BLaER1 treated with 17β-estradiol and CSF1 and Interleukin-3, amounts not matched to agents 10 nM and 100 nM (cell line): ENCODE measurements around the gene MGAT4C.
"Not testable (repeated sequence)": the region's sequence is repeated elsewhere in the genome, so short reads cannot be mapped to it uniquely, and the experiment has no call there.

ENCODE experiments used
- H3K27ac ChIP-seq, 11 experiments: shearing (Covaris generic); formaldehyde crosslinking; 2 replicates each; pipeline ENCODE4 v1.8.1; 2022
- H3K27me3 ChIP-seq, 11 experiments: shearing (Covaris generic); formaldehyde crosslinking; 2 replicates each; pipeline ENCODE4 v1.8.1; 2022
- H3K36me3 ChIP-seq, 11 experiments: shearing (Covaris generic); formaldehyde crosslinking; 2 replicates each; pipeline ENCODE4 v1.8.1; 2022
- H3K4me1 ChIP-seq, 10 experiments: shearing (Covaris generic); formaldehyde crosslinking; 2 replicates each; pipeline ENCODE4 v1.8.1; 2022
- H3K4me2 ChIP-seq, 11 experiments: shearing (Covaris generic); formaldehyde crosslinking; 2 replicates each; pipeline ENCODE4 v1.8.1; 2022
- H3K4me3 ChIP-seq, 10 experiments: shearing (Covaris generic); formaldehyde crosslinking; 2 replicates each; pipeline ENCODE4 v1.8.1; 2022
- H3K9ac ChIP-seq, 11 experiments: shearing (Covaris generic); formaldehyde crosslinking; 2 replicates each; pipeline ENCODE4 v1.8.1; 2022
- H3K9me3 ChIP-seq, 11 experiments: shearing (Covaris generic); formaldehyde crosslinking; replicated peaks in 1 of 11; 2 replicates each; pipeline ENCODE4 v1.8.1; 2022
- H4K20me1 ChIP-seq, 11 experiments: shearing (Covaris generic); formaldehyde crosslinking; 2 replicates each; pipeline ENCODE4 v1.8.1; 2022
- Cebpa-rat ChIP-seq, 11 experiments: shearing (Covaris generic); IDR thresholded peaks; 2 replicates each; pipeline ENCODE4 v1.8.1; 2022

The MGAT4C gene

GRCh38 chr12:86122846-86123468 lies 133.2 kb downstream of the MGAT4C start:
- Histone ChIP-seq H3K27me3 (no peaks in the 10 kb centered on the region), H3K9me3 (no peaks in the 10 kb centered on the region), H3K4me3 (no peak overlapping the region), H3K4me1 (no peaks in the 10 kb centered on the region), H3K4me2 (no peak overlapping the region), H3K27ac (no peak overlapping the region), H4K20me1 (no peaks in the 10 kb centered on the region), H3K36me3 (no peaks in the 10 kb centered on the region), H3K9ac (no peak overlapping the region)
- TF ChIP-seq Cebpa-rat (IDR thresholded peaks at IDR 0.05) = no peak

DNA sequence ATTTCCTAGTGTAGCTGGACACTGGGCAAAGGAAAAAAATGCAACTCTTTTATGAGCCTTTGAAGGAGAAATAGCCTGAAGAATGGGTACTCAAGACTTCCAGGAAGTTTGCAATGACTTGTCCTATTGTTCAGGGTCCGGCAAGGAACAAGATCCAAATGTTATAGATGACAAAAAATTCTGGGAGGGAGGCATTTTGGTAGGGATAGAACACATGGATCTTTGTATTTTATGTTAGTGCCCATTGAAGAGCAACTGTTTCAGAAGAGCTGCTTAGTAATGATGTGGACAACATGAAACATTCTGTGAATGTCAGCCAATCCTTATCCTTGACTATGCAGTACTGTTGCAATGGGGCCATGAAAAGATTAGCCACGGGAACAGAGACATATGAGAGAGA lies 138.0 kb downstream of the MGAT4C start:
- Histone ChIP-seq H4K20me1 (no peaks in the 10 kb centered on the region), H3K4me1 (no peaks in the 10 kb centered on the region), H3K27ac (no peak overlapping the region), H3K4me3 (no peak overlapping the region), H3K9me3 (no peaks in the 10 kb centered on the region), H3K4me2 (no peak overlapping the region), H3K27me3 (no peaks in the 10 kb centered on the region), H3K9ac (no peak overlapping the region), H3K36me3 (no peaks in the 10 kb centered on the region)
- TF ChIP-seq Cebpa-rat (IDR thresholded peaks at IDR 0.05) = no peak

- Histone ChIP-seq H3K4me3 (no peak overlapping the region), H3K27me3 (no peaks in the 10 kb centered on the region), H3K4me1 (no peaks in the 10 kb centered on the region), H4K20me1 (no peaks in the 10 kb centered on the region), H3K36me3 (no peaks in the 10 kb centered on the region), H3K4me2 (no peak overlapping the region), H3K27ac (no peak overlapping the region), H3K9me3 (no peaks in the 10 kb centered on the region), H3K9ac (no peak overlapping the region)
- TF ChIP-seq Cebpa-rat (IDR thresholded peaks at IDR 0.05) = no peak
Measured at GRCh38 chr12:86117711-86118110, 138.5 kb downstream of the MGAT4C start.

DNA sequence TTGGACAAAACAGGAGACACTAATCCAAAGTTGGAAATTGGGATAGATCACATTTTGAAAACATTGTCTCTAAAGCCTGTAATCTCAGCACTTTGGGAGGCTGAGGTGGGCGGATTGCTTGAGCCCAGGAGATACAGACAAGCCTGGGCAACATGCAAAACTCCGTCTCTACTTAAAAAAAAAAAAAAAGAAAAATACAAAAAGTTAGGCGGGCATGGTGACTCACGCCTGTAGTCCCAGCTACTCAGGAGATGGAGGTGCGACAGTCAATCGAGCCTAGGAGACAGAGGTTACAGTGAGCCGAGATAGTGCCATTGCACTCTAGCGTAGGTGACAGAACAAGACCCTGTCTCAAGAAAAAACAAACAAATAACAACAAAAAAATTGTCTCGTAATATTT lies 152.1 kb downstream of the MGAT4C start:
- TF ChIP-seq Cebpa-rat (IDR thresholded peaks at IDR 0.05) = no peak

DNA sequence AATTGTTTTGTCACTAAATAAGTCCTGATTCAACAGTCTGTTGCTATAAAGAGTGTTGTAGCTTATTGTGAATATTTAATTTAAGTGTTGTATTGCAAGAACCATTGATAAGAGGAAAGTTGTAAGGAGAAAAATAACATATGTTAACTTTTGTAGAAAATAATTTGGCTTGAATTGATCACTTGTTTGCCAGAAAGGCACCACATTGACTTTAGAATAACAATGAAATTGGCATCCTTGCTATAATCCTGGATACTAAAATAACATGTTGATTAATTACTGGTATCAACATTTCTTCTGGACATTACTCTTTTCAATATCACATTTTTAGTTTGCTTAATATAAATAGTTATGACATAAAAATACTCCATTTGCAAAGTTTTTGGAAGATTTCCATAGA lies 159.0 kb downstream of the MGAT4C start:
- Histone ChIP-seq H3K4me2 (no peak overlapping the region), H3K27me3 (no peaks in the 10 kb centered on the region), H3K4me1 (no peaks in the 10 kb centered on the region), H4K20me1 (no peaks in the 10 kb centered on the region), H3K27ac (no peak overlapping the region), H3K4me3 (no peak overlapping the region), H3K9me3 (no peaks in the 10 kb centered on the region), H3K36me3 (no peaks in the 10 kb centered on the region), H3K9ac (no peak overlapping the region)
- no peak for TF ChIP-seq Cebpa-rat (IDR thresholded peaks at IDR 0.05)

More for the DNA sequence above, 152.1 kb downstream of the MGAT4C start:
- Histone ChIP-seq H4K20me1 (no peaks in the 10 kb centered on the region), H3K4me2 (no peak overlapping the region), H3K27ac (no peak overlapping the region), H3K9ac (no peak overlapping the region), H3K27me3 (no peaks in the 10 kb centered on the region), H3K36me3 (no peaks in the 10 kb centered on the region), H3K4me1 (no peaks in the 10 kb centered on the region), H3K4me3 (no peak overlapping the region), H3K9me3 (no peaks in the 10 kb centered on the region)

- no peak for TF ChIP-seq Cebpa-rat (IDR thresholded peaks at IDR 0.05)
- Histone ChIP-seq H3K27me3 (no peaks in the 10 kb centered on the region), H3K9me3 (no peaks in the 10 kb centered on the region), H4K20me1 (no peaks in the 10 kb centered on the region), H3K4me3 (no peak overlapping the region), H3K4me2 (no peak overlapping the region), H3K9ac (no peak overlapping the region), H3K4me1 (no peaks in the 10 kb centered on the region), H3K36me3 (no peaks in the 10 kb centered on the region), H3K27ac (no peak overlapping the region)
Measured at GRCh38 chr12:86091681-86092080, 164.5 kb downstream of the MGAT4C start.

DNA sequence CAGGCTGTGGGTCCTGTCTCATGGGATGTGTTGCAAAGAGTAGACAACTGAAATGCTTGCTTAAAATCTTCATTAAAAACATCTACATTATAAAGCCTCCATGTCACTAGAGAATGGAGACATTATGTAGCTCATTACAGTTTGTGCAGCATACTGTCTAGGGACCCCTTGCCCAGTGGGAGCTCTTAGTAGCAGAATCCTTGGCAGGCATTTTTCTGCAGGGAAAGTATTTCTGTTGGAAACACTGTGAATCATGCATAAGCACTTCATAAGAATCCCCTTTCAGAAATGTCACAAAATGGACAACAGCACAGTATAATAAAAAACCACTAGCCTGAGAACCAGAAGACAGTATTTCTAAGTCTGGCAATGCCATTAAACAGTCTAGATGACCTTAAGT lies 174.3 kb downstream of the MGAT4C start:
- Histone ChIP-seq H3K27ac (no peak overlapping the region), H3K27me3 (no peaks in the 10 kb centered on the region), H3K9me3 (no peaks in the 10 kb centered on the region), H3K4me1 (no peaks in the 10 kb centered on the region), H3K36me3 (no peaks in the 10 kb centered on the region), H3K9ac (no peak overlapping the region), H3K4me2 (no peak overlapping the region), H3K4me3 (no peak overlapping the region), H4K20me1 (no peaks in the 10 kb centered on the region)
- no peak for TF ChIP-seq Cebpa-rat (IDR thresholded peaks at IDR 0.05)

GRCh38 chr12:86059052-86059451 lies 197.1 kb downstream of the MGAT4C start:
- H3K4me1 ChIP-seq, H3K4me3 ChIP-seq, H3K4me2 ChIP-seq, H3K9me3 ChIP-seq, H3K36me3 ChIP-seq, H3K9ac ChIP-seq, H4K20me1 ChIP-seq, H3K27me3 ChIP-seq, H3K27ac ChIP-seq: not testable (repeated sequence)

DNA sequence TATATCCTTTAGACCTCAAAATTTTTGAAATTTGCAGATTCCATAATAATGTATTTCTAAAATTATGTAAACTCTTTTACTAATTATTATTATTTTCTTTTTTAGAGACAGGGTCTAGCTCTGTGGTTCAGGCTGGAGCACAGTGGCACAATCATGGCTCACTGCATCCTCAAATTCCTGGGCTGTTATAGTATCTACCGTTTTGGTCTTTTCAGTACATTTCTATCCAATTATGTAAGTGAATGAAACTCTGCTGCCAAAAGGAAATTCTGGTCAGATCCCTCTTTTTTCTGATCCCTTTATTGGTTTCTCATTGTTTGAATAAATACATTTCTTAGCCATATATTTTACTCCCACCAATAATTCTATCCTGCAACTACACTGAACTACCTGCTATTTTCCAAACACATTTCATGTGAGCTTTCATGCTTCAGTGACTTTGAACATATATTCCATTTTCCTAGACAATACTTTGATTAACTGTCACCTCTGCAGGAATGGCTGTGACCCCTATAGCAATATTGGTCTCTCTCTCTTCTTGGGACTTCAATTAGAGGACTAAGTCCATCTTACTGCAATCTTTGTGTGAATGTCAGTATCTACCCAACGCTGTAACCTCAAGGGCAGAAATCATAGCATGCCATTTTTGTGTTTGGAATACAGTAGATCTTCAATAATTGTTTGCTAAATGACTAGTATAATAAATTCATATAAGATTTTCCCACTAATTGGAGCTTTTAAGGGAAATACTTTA lies 198.9 kb downstream of the MGAT4C start:
- Histone ChIP-seq H4K20me1 (no peaks in the 10 kb centered on the region), H3K4me1 (no peaks in the 10 kb centered on the region), H3K36me3 (no peaks in the 10 kb centered on the region), H3K9me3 (peaks cover 0 to 9% (median 0%) of the 10 kb centered on the region in 11 experiments; a peak in 4 of 22 replicates), H3K27ac (no peak overlapping the region), H3K27me3 (no peaks in the 10 kb centered on the region), H3K4me2 (no peak overlapping the region), H3K9ac (no peak overlapping the region), H3K4me3 (no peak overlapping the region)
- no peak for TF ChIP-seq Cebpa-rat (IDR thresholded peaks at IDR 0.05)

- H3K27ac ChIP-seq = no peak overlapping the region
- H3K4me2 ChIP-seq = no peak overlapping the region
- TF ChIP-seq Cebpa-rat (IDR thresholded peaks at IDR 0.05) = no peak
- no peaks in the 10 kb centered on the region for H4K20me1 ChIP-seq
- no peak overlapping the region for H3K4me3 ChIP-seq
- H3K9me3 ChIP-seq = no peaks in the 10 kb centered on the region
- H3K36me3 ChIP-seq = no peaks in the 10 kb centered on the region
- H3K27me3 ChIP-seq = no peaks in the 10 kb centered on the region
- H3K9ac ChIP-seq = no peak overlapping the region
- no peaks in the 10 kb centered on the region for H3K4me1 ChIP-seq
Measured at GRCh38 chr12:86052921-86053320, 203.3 kb downstream of the MGAT4C start.
